Mesenchymal stem cell (in vitro differentiated cells and primary cell): ENCODE measurements around the gene RIC1.

ENCODE experiments used
- DNase-seq: peaks from one replicate; pipeline ENCODE4 v3.0.0-alpha.2; 2013
- H2AFZ ChIP-seq: one replicate; pipeline ENCODE4 v1.6.1; 2013; ENCODE audit warnings: low read depth, mild to moderate bottlenecking, control low read depth, inconsistent platforms, low read length, moderate library complexity
- H2AK5ac ChIP-seq: 2 replicates; pipeline ENCODE4 v1.6.1; 2013; ENCODE audit warnings: low read length, moderate library complexity, mild to moderate bottlenecking, inconsistent platforms; ENCODE audit not compliant: severe bottlenecking
- H2BK120ac ChIP-seq: one replicate; pipeline ENCODE4 v1.6.1; 2013; ENCODE audit warnings: low read depth, mild to moderate bottlenecking, inconsistent platforms, low read length, moderate library complexity
- H2BK12ac ChIP-seq, 2 experiments: one replicate each; pipeline ENCODE4 v1.6.1; 2013; ENCODE audit warnings: inconsistent platforms in 2 of 2, low read length in 2 of 2, mild to moderate bottlenecking in 2 of 2, moderate library complexity in 2 of 2, control low read depth in 1 of 2
- H2BK15ac ChIP-seq: one replicate; pipeline ENCODE4 v1.6.1; 2013; ENCODE audit warnings: mild to moderate bottlenecking, low read depth, inconsistent platforms; ENCODE audit not compliant: poor library complexity, severe bottlenecking
- H2BK5ac ChIP-seq: 2 replicates; pipeline ENCODE4 v1.6.1; 2013; ENCODE audit warnings: low read depth, mild to moderate bottlenecking, low read length, control low read depth, inconsistent platforms; ENCODE audit not compliant: poor library complexity, severe bottlenecking
- H3K14ac ChIP-seq, 2 experiments: one replicate each; pipeline ENCODE4 v1.6.1; 2013; ENCODE audit warnings: inconsistent platforms in 2 of 2, low read length in 2 of 2, control low read depth in 1 of 2, mild to moderate bottlenecking in 1 of 2, moderate library complexity in 1 of 2
- H3K18ac ChIP-seq, 2 experiments: one replicate each; pipeline ENCODE4 v1.6.1; 2013; ENCODE audit warnings: inconsistent platforms in 2 of 2, low read length in 2 of 2, control low read depth in 1 of 2, low read depth in 1 of 2, mild to moderate bottlenecking in 1 of 2
- H3K23ac ChIP-seq, 2 experiments: one replicate each; pipeline ENCODE4 v1.6.1; 2013; ENCODE audit warnings: inconsistent platforms in 2 of 2, low read length in 2 of 2, mild to moderate bottlenecking in 2 of 2, moderate library complexity in 2 of 2, control low read depth in 1 of 2
- H3K27ac ChIP-seq: 2 replicates; pipeline ENCODE4 v1.5.1; 2013; ENCODE audit warnings: mild to moderate bottlenecking, moderate library complexity, low read length, control low read depth, inconsistent platforms; ENCODE audit not compliant: poor library complexity, severe bottlenecking
- H3K27me3 ChIP-seq, 2 experiments: 2 replicates each; pipeline versions ENCODE4 v1.6.1 to v1.7.0; 2013; ENCODE audit warnings: low read length in 2 of 2, mild to moderate bottlenecking in 2 of 2, moderate library complexity in 2 of 2, control low read depth in 1 of 2, inconsistent platforms in 1 of 2; ENCODE audit not compliant: control insufficient read depth in 1 of 2, insufficient read depth in 1 of 2
- H3K36me3 ChIP-seq, 2 experiments: 2 replicates each; pipeline versions ENCODE4 v1.6.1 to v1.7.0; 2013; ENCODE audit warnings: low read length in 2 of 2, control low read depth in 1 of 2, inconsistent platforms in 1 of 2, low read depth in 1 of 2, mild to moderate bottlenecking in 1 of 2; ENCODE audit not compliant: insufficient read depth in 2 of 2, control insufficient read depth in 1 of 2
- H3K4ac ChIP-seq, 2 experiments: one replicate each; pipeline ENCODE4 v1.6.1; 2013; ENCODE audit warnings: inconsistent platforms in 2 of 2, low read length in 2 of 2, mild to moderate bottlenecking in 2 of 2, moderate library complexity in 2 of 2, control low read depth in 1 of 2, low read depth in 1 of 2
- H3K4me1 ChIP-seq: 2 replicates; pipeline ENCODE4 v1.6.1; 2013; ENCODE audit warnings: low read depth, low read length, control low read depth; ENCODE audit not compliant: control insufficient read depth, insufficient read depth
- H3K4me2 ChIP-seq: 2 replicates; pipeline ENCODE4 v1.6.1; 2013; ENCODE audit warnings: low read length, mild to moderate bottlenecking, inconsistent platforms; ENCODE audit not compliant: poor library complexity, severe bottlenecking
- H3K4me3 ChIP-seq, 2 experiments: 2 replicates each; pipeline versions ENCODE4 v1.5.1 to v1.7.0; 2013; ENCODE audit warnings: low read length in 2 of 2, mild to moderate bottlenecking in 2 of 2, control low read depth in 1 of 2, low read depth in 1 of 2; ENCODE audit not compliant: insufficient read depth in 1 of 2
- H3K79me1 ChIP-seq: replicated peaks from 2 replicates; pipeline ENCODE4 v1.6.1; 2013; ENCODE audit warnings: mild to moderate bottlenecking, control low read depth, low read length, inconsistent platforms; ENCODE audit not compliant: poor library complexity, severe bottlenecking
- H3K9ac ChIP-seq: 2 replicates; pipeline ENCODE4 v1.7.0; 2013; ENCODE audit warnings: mild to moderate bottlenecking, low read length, moderate library complexity
- H3K9me3 ChIP-seq: 2 replicates; pipeline ENCODE4 v1.7.0; 2013; ENCODE audit warnings: mild to moderate bottlenecking, low read length; ENCODE audit not compliant: control insufficient read depth
- H4K8ac ChIP-seq: one replicate; pipeline ENCODE4 v1.6.1; 2013; ENCODE audit warnings: inconsistent platforms, mild to moderate bottlenecking, low read length, moderate library complexity
- H4K91ac ChIP-seq: one replicate; pipeline ENCODE4 v1.6.1; 2013; ENCODE audit warnings: mild to moderate bottlenecking, low read length, inconsistent platforms
- WGBS: methylation state at CpG from one replicate; pipeline ENCODE4 v1.1.7; 2013; ENCODE audit warnings: mixed read lengths; 5-methylcytosine and 5-hydroxymethylcytosine counted together

The RIC1 gene

DNA sequence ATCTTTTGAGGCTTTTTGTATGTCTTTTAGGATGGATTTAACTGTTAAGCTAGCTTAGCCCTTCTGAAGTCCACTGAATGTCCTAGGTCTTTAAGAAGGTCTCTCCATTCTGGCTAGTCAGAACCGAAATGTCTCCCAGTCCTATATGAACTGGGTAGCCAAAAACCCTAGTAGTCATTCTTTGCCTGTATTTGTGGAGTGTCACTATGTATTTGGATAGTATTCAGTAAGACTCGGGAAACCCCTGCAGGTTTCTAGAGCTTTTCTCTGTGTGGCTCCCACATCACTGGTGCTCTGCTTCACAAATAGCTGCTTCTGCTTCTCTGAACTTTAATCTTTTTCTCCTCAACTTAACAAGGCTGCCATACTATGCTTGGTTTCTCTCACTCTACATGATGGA is 68.0 kb downstream of the RIC1 start:
- H3K9me3 ChIP-seq: no peaks in the 10 kb centered on the region
- H2BK15ac ChIP-seq: no peak overlapping the region
- H3K27ac ChIP-seq: no peak overlapping the region
- no peak overlapping the region for H3K14ac ChIP-seq
- no peak overlapping the region for H2BK5ac ChIP-seq
- H3K36me3 ChIP-seq: peaks cover 0 to 28% of the 10 kb centered on the region in 2 experiments
- H2AFZ ChIP-seq: no peak overlapping the region
- H3K27me3 ChIP-seq: no peaks in the 10 kb centered on the region
- no peak overlapping the region for H3K23ac ChIP-seq
- no peak overlapping the region for H3K4me2 ChIP-seq
- no peak overlapping the region for H3K4me3 ChIP-seq
- no peak overlapping the region for H2BK12ac ChIP-seq
- no peak overlapping the region for H3K9ac ChIP-seq
- no peak overlapping the region for H4K8ac ChIP-seq
- no peak overlapping the region for H2BK120ac ChIP-seq
- peaks cover 13% of the 10 kb centered on the region for H3K79me1 ChIP-seq
- H4K91ac ChIP-seq: no peak overlapping the region
- WGBS: 100% methylated on average over 2 of the region's 2 CpGs
- H3K4ac ChIP-seq: no peak overlapping the region
- DNase-seq: no peak
- no peak overlapping the region for H2AK5ac ChIP-seq
- H3K18ac ChIP-seq: no peak overlapping the region
- H3K4me1 ChIP-seq: peaks cover 2% of the 10 kb centered on the region

DNA sequence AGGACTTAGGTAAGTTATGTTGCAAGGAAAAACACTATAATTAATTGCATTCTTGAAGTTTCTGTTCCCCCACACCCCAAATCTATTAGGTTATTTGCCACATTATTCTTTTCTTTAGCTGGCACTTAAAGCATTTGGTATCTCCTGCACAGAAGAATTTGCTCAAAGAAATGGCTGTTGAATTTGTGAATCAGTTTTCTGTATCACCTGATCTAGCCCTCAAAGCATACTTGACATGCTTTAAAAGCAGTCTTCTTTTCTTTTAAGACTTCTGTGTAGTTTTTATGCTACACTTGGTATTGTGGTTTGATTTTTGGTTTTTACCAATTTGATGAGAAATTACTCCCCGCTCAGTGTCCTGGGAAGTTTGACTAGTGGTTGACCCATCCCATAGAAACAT is 69.1 kb downstream of the RIC1 start:
- no peak overlapping the region for H2BK15ac ChIP-seq
- H2AK5ac ChIP-seq: no peak overlapping the region
- WGBS: no CpG with 5 or more reads among the region's 1 CpG
- H3K27me3 ChIP-seq: no peaks in the 10 kb centered on the region
- no peak for DNase-seq
- H2BK5ac ChIP-seq: no peak overlapping the region
- no peak overlapping the region for H3K18ac ChIP-seq
- peaks cover 0 to 27% of the 10 kb centered on the region in 2 experiments for H3K36me3 ChIP-seq
- no peak overlapping the region for H3K4ac ChIP-seq
- no peak overlapping the region for H4K8ac ChIP-seq
- no peak overlapping the region for H2BK12ac ChIP-seq
- H3K27ac ChIP-seq: no peak overlapping the region
- no peak overlapping the region for H3K9ac ChIP-seq
- no peak overlapping the region for H2BK120ac ChIP-seq
- peaks cover 2% of the 10 kb centered on the region for H3K4me1 ChIP-seq
- H3K4me3 ChIP-seq: no peak overlapping the region
- no peak overlapping the region for H3K14ac ChIP-seq
- H4K91ac ChIP-seq: no peak overlapping the region
- H2AFZ ChIP-seq: no peak overlapping the region
- H3K4me2 ChIP-seq: no peak overlapping the region
- H3K79me1 ChIP-seq: peaks cover 15% of the 10 kb centered on the region
- H3K9me3 ChIP-seq: no peaks in the 10 kb centered on the region
- H3K23ac ChIP-seq: no peak overlapping the region

DNA sequence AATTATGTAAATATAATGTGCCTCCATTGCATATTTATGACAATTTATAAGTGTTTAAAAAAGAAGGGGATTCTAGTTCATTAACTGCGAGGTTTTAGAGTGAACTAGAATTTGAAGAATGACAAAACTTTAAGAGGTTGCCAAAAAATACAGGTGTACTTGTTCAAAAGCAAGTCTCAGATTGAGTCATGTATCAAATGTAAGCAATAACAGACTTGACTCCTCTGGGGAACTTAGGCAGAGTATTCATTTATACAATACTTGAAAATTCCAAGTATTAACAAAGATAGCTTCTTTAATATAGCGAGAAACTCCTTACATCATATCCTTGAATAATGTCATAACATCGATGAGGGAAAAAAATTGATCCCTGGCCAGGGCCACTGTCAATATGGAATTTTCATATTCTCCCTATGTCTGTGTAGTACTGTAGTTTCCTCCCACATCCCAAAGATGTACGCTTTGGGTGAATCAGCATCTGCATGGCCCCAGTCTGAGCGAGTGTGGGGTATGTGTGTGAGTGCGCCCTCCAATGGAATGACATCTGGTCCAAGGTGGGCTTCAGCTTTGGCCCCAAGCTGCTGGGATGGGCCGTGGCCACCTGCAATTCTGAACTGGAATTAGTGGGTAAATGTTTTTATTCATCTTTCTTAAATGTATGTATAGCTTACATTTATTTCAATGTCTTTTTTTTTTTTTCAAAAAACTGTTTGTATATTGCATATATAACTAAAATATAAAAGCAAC is 70.1 kb downstream of the RIC1 start:
- peaks cover 0 to 24% of the 10 kb centered on the region in 2 experiments for H3K36me3 ChIP-seq
- H4K91ac ChIP-seq: no peak overlapping the region
- H2BK12ac ChIP-seq: no peak overlapping the region
- H2BK15ac ChIP-seq: no peak overlapping the region
- peaks cover 19% of the 10 kb centered on the region for H3K79me1 ChIP-seq
- no peak overlapping the region for H2AK5ac ChIP-seq
- 93% methylated on average over 6 of the region's 7 CpGs for WGBS
- DNase-seq: no peak
- no peak overlapping the region for H3K23ac ChIP-seq
- no peak overlapping the region for H4K8ac ChIP-seq
- no peak overlapping the region for H3K18ac ChIP-seq
- H3K14ac ChIP-seq: no peak overlapping the region
- H2AFZ ChIP-seq: no peak overlapping the region
- no peak overlapping the region for H3K27ac ChIP-seq
- H3K4me1 ChIP-seq: peaks cover 2% of the 10 kb centered on the region
- H2BK120ac ChIP-seq: no peak overlapping the region
- no peak overlapping the region for H3K4me2 ChIP-seq
- H3K4ac ChIP-seq: no peak overlapping the region
- H3K9me3 ChIP-seq: no peaks in the 10 kb centered on the region
- no peaks in the 10 kb centered on the region for H3K27me3 ChIP-seq
- no peak overlapping the region for H3K4me3 ChIP-seq
- H3K9ac ChIP-seq: no peak overlapping the region
- H2BK5ac ChIP-seq: no peak overlapping the region

DNA sequence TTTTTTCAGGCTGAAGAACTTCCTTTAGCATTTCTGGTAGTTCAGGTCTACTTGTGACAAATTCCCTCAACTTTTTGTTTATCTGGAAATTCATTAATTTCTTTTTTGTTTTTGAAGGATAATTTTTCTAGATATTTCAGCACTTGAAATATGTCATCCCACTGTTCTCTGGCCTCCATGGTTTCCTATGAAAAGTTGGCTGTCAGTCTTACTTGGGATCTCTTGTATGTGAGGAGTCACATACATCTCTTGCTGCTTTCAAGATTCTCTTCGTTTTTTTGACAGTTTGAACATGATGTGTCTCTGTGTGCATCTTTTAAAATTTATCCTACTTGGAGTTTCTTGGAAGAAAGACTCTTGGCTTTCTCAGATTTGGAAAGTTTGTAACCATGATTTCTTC is 79.5 kb downstream of the RIC1 start:
- H3K4me1 ChIP-seq: no peaks in the 10 kb centered on the region
- no peak overlapping the region for H3K4ac ChIP-seq
- peaks cover 5% of the 10 kb centered on the region for H3K79me1 ChIP-seq
- no peak overlapping the region for H3K9ac ChIP-seq
- H3K27me3 ChIP-seq: no peaks in the 10 kb centered on the region
- peaks cover 39% of the 10 kb centered on the region for H3K9me3 ChIP-seq
- no peak overlapping the region for H2BK5ac ChIP-seq
- peak; percentile 14 for DNase-seq
- H3K14ac ChIP-seq: no peak overlapping the region
- no peak overlapping the region for H3K27ac ChIP-seq
- WGBS: no CpG with 5 or more reads among the region's 1 CpG
- H3K18ac ChIP-seq: no peak overlapping the region
- no peak overlapping the region for H2BK120ac ChIP-seq
- H3K4me3 ChIP-seq: peak overlapping the region in 1 of 2 experiments; percentile 22
- H4K91ac ChIP-seq: no peak overlapping the region
- no peak overlapping the region for H2BK12ac ChIP-seq
- no peak overlapping the region for H2AFZ ChIP-seq
- H2AK5ac ChIP-seq: no peak overlapping the region
- H4K8ac ChIP-seq: no peak overlapping the region
- no peak overlapping the region for H2BK15ac ChIP-seq
- no peak overlapping the region for H3K23ac ChIP-seq
- peaks cover 0 to 47% of the 10 kb centered on the region in 2 experiments for H3K36me3 ChIP-seq
- H3K4me2 ChIP-seq: no peak overlapping the region
